Muscle layer of duodenum (tissue), 2 donors: Measurements from ENCODE around the gene DOCK1.

Source experiments
- H3K27ac ChIP-seq: one replicate; pipeline ENCODE4 v1.7.0; 2013; ENCODE audit warnings: mild to moderate bottlenecking, low read length
- H3K27me3 ChIP-seq: one replicate; pipeline ENCODE4 v1.7.0; 2013; ENCODE audit warnings: low read depth, mild to moderate bottlenecking, control low read depth, low read length
- H3K36me3 ChIP-seq, 2 donors: one replicate each; pipeline ENCODE4 v1.7.0; 2013; ENCODE audit warnings: low read length in 2 of 2, control low read depth in 1 of 2, mild to moderate bottlenecking in 1 of 2; ENCODE audit not compliant: insufficient read depth in 2 of 2, control insufficient read depth in 1 of 2
- H3K4me1 ChIP-seq, 2 donors: one replicate each; pipeline ENCODE4 v1.7.0; 2013; ENCODE audit warnings: low read length in 2 of 2, mild to moderate bottlenecking in 2 of 2, control low read depth in 1 of 2, moderate library complexity in 1 of 2; ENCODE audit not compliant: insufficient read depth in 2 of 2, control insufficient read depth in 1 of 2
- H3K4me3 ChIP-seq, 2 donors: one replicate each; pipeline ENCODE4 v1.7.0; 2013; ENCODE audit warnings: low read length in 2 of 2, low read depth in 1 of 2, mild to moderate bottlenecking in 1 of 2
- H3K9me3 ChIP-seq, 2 donors: one replicate each; pipeline ENCODE4 v1.7.0; 2013; ENCODE audit warnings: low read length in 2 of 2, control low read depth in 1 of 2, mild to moderate bottlenecking in 1 of 2; ENCODE audit not compliant: control insufficient read depth in 1 of 2
- donor health status: healthy.

DOCK1 gene

GRCh38 chr10:127193125-127193524 lies 287.9 kb downstream of the DOCK1 start:
- H3K4me3 ChIP-seq, result no peak overlapping the region
- no peak overlapping the region for H3K27ac ChIP-seq
- no peaks in the 10 kb centered on the region for H3K36me3 ChIP-seq
- peaks cover 0 to 18% of the 10 kb centered on the region in 2 donors for H3K4me1 ChIP-seq
- H3K9me3 ChIP-seq, result no peaks in the 10 kb centered on the region
- peaks cover 4% of the 10 kb centered on the region for H3K27me3 ChIP-seq

GRCh38 chr10:127194111-127194510 lies 288.9 kb downstream of the DOCK1 start:
- Histone ChIP-seq H3K36me3 (no peaks in the 10 kb centered on the region), H3K9me3 (no peaks in the 10 kb centered on the region), H3K27ac (no peak overlapping the region), H3K4me3 (no peak overlapping the region), H3K27me3 (peaks cover 4% of the 10 kb centered on the region), H3K4me1 (peaks cover 0 to 18% of the 10 kb centered on the region in 2 donors)

- Histone ChIP-seq H3K9me3 (no peaks in the 10 kb centered on the region), H3K4me3 (peak overlapping the region in 1 of 2 donors; percentile 61), H3K4me1 (peaks cover 0 to 18% of the 10 kb centered on the region in 2 donors), H3K27me3 (peaks cover 4% of the 10 kb centered on the region), H3K36me3 (no peaks in the 10 kb centered on the region), H3K27ac (no peak overlapping the region)
These were observed 289.4 kb downstream of the DOCK1 start for GRCh38 chr10:127194599-127194998.

DNA sequence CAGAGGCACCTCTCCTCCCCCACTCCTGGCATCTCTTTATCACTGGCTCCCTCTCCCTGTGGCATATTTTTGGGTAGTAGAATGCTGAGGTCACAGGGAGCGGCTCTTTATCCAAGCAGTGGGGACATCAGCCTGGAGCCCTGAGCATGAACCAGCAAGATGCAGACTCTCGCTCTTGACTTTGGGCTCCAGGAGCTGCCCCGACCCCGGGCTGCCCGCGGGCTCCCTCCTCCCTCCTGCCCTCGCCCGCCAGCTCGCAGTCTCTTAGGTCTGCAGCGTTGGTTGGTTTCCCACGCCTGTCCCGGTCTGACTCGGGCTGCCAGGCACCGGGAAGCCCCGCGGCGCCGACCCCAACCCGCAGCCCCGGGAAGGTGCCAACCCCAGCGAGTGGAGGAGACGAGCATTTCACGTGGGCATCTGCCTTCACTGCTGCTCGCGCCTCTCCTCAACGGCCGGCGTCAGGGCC lies 289.8 kb downstream of the DOCK1 start:
- H3K4me3 ChIP-seq, result peak overlapping the region in 1 of 2 donors; percentile 61
- no peak overlapping the region for H3K27ac ChIP-seq
- H3K36me3 ChIP-seq, result peaks cover 0 to 3% of the 10 kb centered on the region in 2 donors
- peaks cover 4% of the 10 kb centered on the region for H3K27me3 ChIP-seq
- no peaks in the 10 kb centered on the region for H3K9me3 ChIP-seq
- H3K4me1 ChIP-seq, result peaks cover 0 to 18% of the 10 kb centered on the region in 2 donors

DNA sequence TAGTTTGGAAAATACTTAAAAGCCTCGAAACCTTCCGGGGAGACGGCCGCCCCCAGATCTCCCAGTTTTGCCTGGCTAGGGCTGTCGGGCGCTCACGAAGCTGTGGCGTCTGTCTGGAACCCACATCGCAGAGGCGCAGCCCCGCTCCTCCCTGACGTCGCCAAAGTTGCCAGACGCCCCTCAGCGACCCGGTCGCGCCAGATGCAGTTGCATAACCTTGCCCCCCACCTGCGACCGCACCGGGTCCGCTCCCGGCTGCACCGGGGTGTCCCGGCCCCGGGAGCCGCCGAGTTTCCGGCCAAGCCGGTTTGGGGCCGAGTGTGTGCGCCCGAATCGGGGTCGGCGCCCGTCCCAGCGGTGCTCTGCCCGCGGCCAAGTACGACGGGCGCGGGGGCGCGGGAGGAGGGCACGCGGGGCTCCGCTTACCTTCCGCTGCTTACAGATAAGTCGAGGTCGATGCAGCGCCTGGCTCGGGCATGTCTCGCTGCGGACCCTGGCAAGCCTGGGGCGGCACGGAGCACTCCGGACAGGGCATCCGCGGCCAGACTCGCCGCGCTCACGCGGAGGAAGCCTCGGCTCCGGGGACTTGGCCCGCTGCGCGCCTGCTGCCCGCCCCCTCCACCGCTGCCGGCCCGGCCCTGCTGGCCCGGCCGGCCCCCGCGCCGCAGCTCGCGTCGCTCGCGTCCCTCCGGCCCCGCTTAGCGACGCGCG lies 290.5 kb downstream of the DOCK1 start:
- Histone ChIP-seq H3K4me3 (peak overlapping the region in 1 of 2 donors; percentile 61), H3K9me3 (no peaks in the 10 kb centered on the region), H3K27me3 (peaks cover 4% of the 10 kb centered on the region), H3K27ac (no peak overlapping the region), H3K36me3 (peaks cover 0 to 3% of the 10 kb centered on the region in 2 donors), H3K4me1 (peaks cover 0 to 18% of the 10 kb centered on the region in 2 donors)

DNA sequence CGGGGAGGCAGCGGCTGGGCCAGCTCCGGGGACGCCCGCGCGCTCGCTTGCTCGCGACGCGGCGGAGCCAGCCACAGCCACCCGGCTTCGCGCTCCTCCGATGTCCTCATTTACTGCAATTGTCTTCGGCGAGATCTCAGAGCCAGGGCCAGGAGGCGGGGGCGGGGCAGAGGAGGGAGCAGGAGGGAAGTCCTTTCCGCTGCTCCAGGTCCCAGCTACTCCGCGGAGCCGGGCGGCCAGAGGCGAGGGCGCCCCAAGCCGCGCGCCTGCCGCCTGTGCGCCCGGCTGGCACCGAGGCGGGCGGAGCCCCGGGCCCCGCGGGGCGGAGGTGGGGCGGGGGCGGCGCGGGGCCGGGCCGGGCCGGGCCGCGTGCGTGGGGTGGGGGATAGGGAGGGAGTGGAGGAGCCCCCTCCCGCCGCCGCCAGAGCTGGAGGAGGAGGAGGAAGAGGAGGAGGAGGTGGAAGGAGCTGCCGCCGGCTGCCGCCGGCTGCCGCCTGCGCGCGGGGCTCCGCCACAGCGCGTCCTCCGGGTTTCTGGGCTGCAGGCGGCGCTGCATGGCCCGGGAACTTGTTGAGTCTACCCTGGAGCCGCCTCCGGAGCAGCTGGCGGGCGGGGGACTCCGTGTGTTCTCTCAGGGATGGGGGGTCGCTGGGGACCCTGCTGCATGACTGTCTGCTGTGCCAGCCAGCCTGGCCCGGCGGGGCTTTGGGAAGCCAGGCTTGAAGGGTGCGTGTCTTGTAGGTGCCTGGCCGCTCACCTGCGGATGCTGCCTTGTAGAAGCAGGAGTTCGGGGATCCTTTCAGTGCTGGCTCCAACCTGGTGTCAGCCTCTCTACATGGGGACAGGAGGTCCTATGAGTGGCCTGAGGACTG lies 291.3 kb downstream of the DOCK1 start, which contains the start of gene INSYN2A:
Gene INSYN2A, minus strand, starts transcription at position 310 of the 872 bp plus-strand sequence. CDS start 20,196 bp downstream, outside the sequence.
- Histone ChIP-seq H3K4me1 (peaks cover 0 to 18% of the 10 kb centered on the region in 2 donors), H3K27me3 (peaks cover 4% of the 10 kb centered on the region), H3K36me3 (peaks cover 0 to 3% of the 10 kb centered on the region in 2 donors), H3K9me3 (no peaks in the 10 kb centered on the region), H3K4me3 (peak within 1 kb of the TSS in 1 of 2 donors; percentile 61), H3K27ac (no peak within 1 kb of the TSS)

DNA sequence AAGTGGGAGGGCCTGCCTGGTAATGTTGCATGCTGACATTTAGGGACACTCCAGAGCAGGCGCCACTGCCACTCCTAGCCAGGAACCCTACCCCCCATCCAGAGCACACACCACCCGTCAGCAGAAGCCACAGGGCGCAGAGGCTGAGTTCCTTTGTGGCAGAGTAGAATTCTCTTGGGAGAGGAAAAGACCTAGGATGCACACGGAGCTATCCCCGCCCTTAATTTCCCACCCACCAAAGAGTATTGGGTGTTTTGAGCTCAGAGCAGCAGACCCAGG lies 291.9 kb downstream of the DOCK1 start:
- Histone ChIP-seq H3K27me3 (peaks cover 4% of the 10 kb centered on the region), H3K27ac (no peak overlapping the region), H3K36me3 (peaks cover 0 to 3% of the 10 kb centered on the region in 2 donors), H3K4me1 (peaks cover 0 to 18% of the 10 kb centered on the region in 2 donors), H3K9me3 (no peaks in the 10 kb centered on the region), H3K4me3 (no peak overlapping the region)

GRCh38 chr10:127198307-127198706 lies 293.1 kb downstream of the DOCK1 start:
- Histone ChIP-seq H3K27ac (no peak overlapping the region), H3K27me3 (peaks cover 4% of the 10 kb centered on the region), H3K4me3 (no peak overlapping the region), H3K4me1 (peaks cover 0 to 18% of the 10 kb centered on the region in 2 donors), H3K9me3 (no peaks in the 10 kb centered on the region), H3K36me3 (peaks cover 0 to 3% of the 10 kb centered on the region in 2 donors)

DNA sequence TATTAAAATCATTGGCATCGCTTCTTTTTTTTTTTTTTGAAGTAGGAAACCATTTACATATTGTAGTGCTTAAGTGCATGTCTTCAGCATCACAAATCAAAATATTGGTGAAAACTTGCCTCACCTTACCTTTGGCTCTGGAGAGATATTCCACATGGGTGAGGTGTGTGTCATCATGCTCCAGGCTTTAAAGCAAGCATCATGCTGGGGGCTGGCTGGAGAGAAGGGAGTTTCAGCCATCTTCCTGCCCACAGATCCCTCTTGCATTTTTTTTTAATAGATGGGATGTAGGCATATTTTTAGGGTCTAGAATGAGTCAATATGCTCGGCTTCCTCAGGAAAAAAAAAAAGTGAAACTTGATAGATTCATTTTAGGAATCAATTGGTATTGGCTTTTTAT lies 293.5 kb downstream of the DOCK1 start:
- no peak overlapping the region for H3K4me3 ChIP-seq
- peaks cover 0 to 18% of the 10 kb centered on the region in 2 donors for H3K4me1 ChIP-seq
- peaks cover 4% of the 10 kb centered on the region for H3K27me3 ChIP-seq
- H3K36me3 ChIP-seq, result peaks cover 0 to 3% of the 10 kb centered on the region in 2 donors
- H3K27ac ChIP-seq, result no peak overlapping the region
- no peaks in the 10 kb centered on the region for H3K9me3 ChIP-seq

- peaks cover 0 to 6% of the 10 kb centered on the region in 2 donors for H3K4me1 ChIP-seq
- H3K9me3 ChIP-seq, result no peaks in the 10 kb centered on the region
- H3K36me3 ChIP-seq, result peaks cover 0 to 16% of the 10 kb centered on the region in 2 donors
- H3K4me3 ChIP-seq, result no peak overlapping the region
- no peak overlapping the region for H3K27ac ChIP-seq
- H3K27me3 ChIP-seq, result no peaks in the 10 kb centered on the region
These were observed 295.4 kb downstream of the DOCK1 start for GRCh38 chr10:127200646-127201045.

DNA sequence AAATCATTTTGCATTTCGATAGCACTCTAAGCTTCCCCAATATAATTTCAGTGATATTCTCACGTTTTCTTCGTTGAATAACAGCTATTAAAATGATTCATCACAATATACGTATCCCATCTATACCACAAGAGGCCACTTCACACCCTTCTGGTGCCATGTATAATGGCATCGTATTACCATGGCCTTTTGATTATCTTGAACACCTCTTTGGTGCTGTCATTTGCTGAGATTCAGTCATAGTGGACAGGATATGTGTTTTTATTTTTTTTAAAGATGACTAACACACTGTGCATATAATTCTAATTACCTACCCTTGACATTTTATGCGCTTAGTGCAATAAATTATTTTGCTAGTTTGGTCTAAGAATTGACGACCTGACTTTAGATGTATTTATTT lies 297.8 kb downstream of the DOCK1 start:
- Histone ChIP-seq H3K36me3 (peaks cover 0 to 16% of the 10 kb centered on the region in 2 donors), H3K4me1 (no peaks in the 10 kb centered on the region), H3K27ac (no peak overlapping the region), H3K4me3 (no peak overlapping the region), H3K27me3 (no peaks in the 10 kb centered on the region), H3K9me3 (no peaks in the 10 kb centered on the region)
